Progenitor cell of endocrine pancreas (in vitro differentiated cells): ENCODE results near the gene FOSB. TPM values are rescaled to one million over a fixed set of nuclear protein-coding genes. Genes with fewer than 3 reads are reported as not detected.
A peak's percentile ranks its signal among the peaks of the same experiment; 100 is the strongest.
"Not testable (repeated sequence)": the region's sequence is repeated elsewhere in the genome, so short reads cannot be mapped to it uniquely, and the experiment has no call there.

Experiments used
- DNase-seq: peaks from one replicate; pipeline ENCODE4 v3.0.0; 2021; ENCODE audit warnings: low spot score; ENCODE audit not compliant: unreplicated experiment
- H3K27ac Mint-ChIP-seq: 2 replicates; pipeline ENCODE4 v1.8.0; 2021; ENCODE audit warnings: mild to moderate bottlenecking, moderate library complexity, mixed read lengths
- H3K27me3 Mint-ChIP-seq: 2 replicates; pipeline ENCODE4 v1.8.0; 2021; ENCODE audit warnings: mixed read lengths
- H3K36me3 Mint-ChIP-seq: 2 replicates; pipeline ENCODE4 v1.8.0; 2022; ENCODE audit warnings: mixed read lengths; ENCODE audit not compliant: insufficient read depth
- H3K4me1 Mint-ChIP-seq: 2 replicates; pipeline ENCODE4 v1.8.0; 2021; ENCODE audit warnings: low read depth, mixed read lengths
- H3K4me3 Mint-ChIP-seq: 2 replicates; pipeline ENCODE4 v1.8.0; 2021; ENCODE audit warnings: low read depth, mild to moderate bottlenecking, moderate library complexity, mixed read lengths
- H3K9me3 Mint-ChIP-seq: 2 replicates; pipeline ENCODE4 v1.8.0; 2021; ENCODE audit warnings: low read depth, mixed read lengths
- CTCF ChIP-seq: fragments of 200-600 bp; sonication (generic); IDR thresholded peaks from one replicate; pipeline ENCODE4 v1.5.0; 2021; ENCODE audit warnings: antibody characterized with exemption, mild to moderate bottlenecking; ENCODE audit not compliant: unreplicated experiment
- total RNA-seq: library from RNA; stranded (reverse); gene quantifications from 2 replicates; pipeline ENCODE4 v1.2.1, GENCODE V29; 2021

The FOSB gene
- total RNA-seq, 1 donor from 2014 or later, result 7.3 TPM

GRCh38 chr19:45428384-45429231, 39.2 kb upstream of the FOSB start:
- H3K27ac Mint-ChIP-seq, result peak overlapping the region; percentile 90
- H3K27me3 Mint-ChIP-seq, result peaks cover 4% of the 10 kb centered on the region
- H3K4me3 Mint-ChIP-seq, result peak overlapping the region; percentile 77
- H3K4me1 Mint-ChIP-seq, result peaks cover 12% of the 10 kb centered on the region
- no peaks in the 10 kb centered on the region for H3K9me3 Mint-ChIP-seq
- H3K36me3 Mint-ChIP-seq, result no peaks in the 10 kb centered on the region
- peak; percentile 29 for DNase-seq
- peak; percentile 60 for TF ChIP-seq CTCF

- not testable (repeated sequence) for H3K27ac Mint-ChIP-seq, H3K9me3 Mint-ChIP-seq, H3K4me1 Mint-ChIP-seq, H3K4me3 Mint-ChIP-seq, H3K27me3 Mint-ChIP-seq, H3K36me3 Mint-ChIP-seq, DNase-seq
Observed at GRCh38 chr19:45429896-45430295, 37.9 kb upstream of the FOSB start.

GRCh38 chr19:45431008-45431407, 36.8 kb upstream of the FOSB start:
- H3K4me3 Mint-ChIP-seq, H3K9me3 Mint-ChIP-seq, H3K4me1 Mint-ChIP-seq, H3K27me3 Mint-ChIP-seq, H3K27ac Mint-ChIP-seq, DNase-seq, H3K36me3 Mint-ChIP-seq: not testable (repeated sequence)

DNA sequence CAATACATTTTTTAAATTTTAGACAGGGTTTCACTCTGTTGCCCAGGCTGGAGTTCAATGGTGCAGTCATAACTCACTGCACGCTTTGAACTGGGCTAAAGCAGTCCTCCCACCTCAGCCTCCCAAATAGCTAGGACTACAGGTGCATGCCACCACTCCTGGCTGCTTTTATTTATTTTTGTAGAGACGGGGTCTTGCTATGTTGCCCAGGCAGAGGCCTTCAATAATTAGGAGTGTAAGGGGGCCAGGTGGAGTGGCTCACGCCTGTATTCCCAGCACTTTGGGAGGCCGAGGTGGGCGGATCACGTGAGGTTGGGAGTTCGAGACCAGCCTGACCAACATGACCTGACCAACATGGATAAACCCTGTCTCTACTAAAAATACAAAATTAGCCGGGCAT, 35.3 kb upstream of the FOSB start:
- H3K4me3 Mint-ChIP-seq, DNase-seq, H3K27ac Mint-ChIP-seq, H3K27me3 Mint-ChIP-seq, H3K36me3 Mint-ChIP-seq, H3K9me3 Mint-ChIP-seq, H3K4me1 Mint-ChIP-seq: not testable (repeated sequence)

DNA sequence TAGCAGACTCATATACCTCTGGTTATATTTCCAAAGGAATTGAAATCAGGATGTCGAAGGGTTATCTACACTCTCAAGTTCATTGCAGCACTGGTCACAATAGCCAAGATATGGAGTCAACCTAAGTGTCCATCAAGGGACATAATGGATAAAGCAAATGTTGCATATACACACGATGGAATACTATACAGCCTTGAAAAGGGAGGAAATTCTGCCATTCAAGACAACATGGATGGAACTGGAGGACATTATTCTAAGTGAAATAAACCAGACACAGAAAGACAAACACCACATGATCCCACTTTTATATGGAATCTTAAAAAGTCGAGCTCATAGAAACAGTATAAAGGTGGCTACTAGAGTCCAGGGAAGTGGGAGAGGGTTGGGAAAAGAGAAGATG, 30.5 kb upstream of the FOSB start:
- Mint-ChIP-seq H3K9me3 (no peaks in the 10 kb centered on the region), H3K4me3 (no peak overlapping the region), H3K27ac (no peak overlapping the region), H3K4me1 (peaks cover 3% of the 10 kb centered on the region), H3K27me3 (no peaks in the 10 kb centered on the region), H3K36me3 (no peaks in the 10 kb centered on the region)
- no peak for TF ChIP-seq CTCF
- no peak for DNase-seq

- no peaks in the 10 kb centered on the region for H3K9me3 Mint-ChIP-seq
- peaks cover 4% of the 10 kb centered on the region for H3K4me1 Mint-ChIP-seq
- peak overlapping the region; percentile 73 for H3K4me3 Mint-ChIP-seq
- no peak for DNase-seq
- no peak for TF ChIP-seq CTCF
- H3K27ac Mint-ChIP-seq, result no peak overlapping the region
- H3K27me3 Mint-ChIP-seq, result no peaks in the 10 kb centered on the region
- H3K36me3 Mint-ChIP-seq, result no peaks in the 10 kb centered on the region
Observed at GRCh38 chr19:45439190-45439568, 28.6 kb upstream of the FOSB start.
